ENCODE measurements around the gene MAGI1.

MAGI1 gene

DNA sequence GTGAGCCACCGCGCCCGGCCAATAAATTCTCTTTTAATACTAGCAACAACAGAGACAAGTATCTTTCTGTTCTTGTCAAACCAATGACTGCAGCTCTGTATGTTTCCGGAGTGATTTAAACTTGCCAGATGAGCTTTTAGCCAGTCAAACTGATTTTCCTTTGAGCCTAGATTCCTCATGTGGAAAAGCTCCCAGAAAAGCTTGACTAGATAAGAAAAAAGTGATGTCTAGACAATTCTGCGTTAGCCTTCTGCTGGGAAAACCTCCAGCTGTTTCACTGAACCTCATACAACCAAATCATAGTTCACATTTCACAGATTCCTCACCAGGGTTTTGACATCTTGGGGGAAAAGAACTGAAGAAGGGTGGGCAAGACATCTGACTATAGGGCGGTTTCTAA, 78.6 kb downstream of the MAGI1 start:
- H3K4me3 ChIP-seq (replicated peaks; ENCODE audit: insufficient read depth, low read length), result no peak overlapping the region
- H3K27ac ChIP-seq (replicated peaks), result no peak overlapping the region
- DNase-seq (ENCODE audit: low read depth in 1 of 2, low spot score in 1 of 2), result no peak
- no peaks in the 10 kb centered on the region for H3K27me3 ChIP-seq (ENCODE audit: insufficient read depth, poor library complexity, severe bottlenecking)
- TF ChIP-seq GABPA (IDR thresholded peaks at IDR 0.05; ENCODE audit: low read depth), result no peak
- TF ChIP-seq SPI1 (IDR thresholded peaks at IDR 0.05; ENCODE audit: borderline replicate concordance, low read depth), result no peak
- no peak for TF ChIP-seq REST (IDR thresholded peaks at IDR 0.05; ENCODE audit: insufficient replicate concordance, low read depth)
- no peak for TF ChIP-seq POLR2AphosphoS5 (IDR thresholded peaks at IDR 0.05; ENCODE audit: low read depth)
- TF ChIP-seq, protein P1, sequence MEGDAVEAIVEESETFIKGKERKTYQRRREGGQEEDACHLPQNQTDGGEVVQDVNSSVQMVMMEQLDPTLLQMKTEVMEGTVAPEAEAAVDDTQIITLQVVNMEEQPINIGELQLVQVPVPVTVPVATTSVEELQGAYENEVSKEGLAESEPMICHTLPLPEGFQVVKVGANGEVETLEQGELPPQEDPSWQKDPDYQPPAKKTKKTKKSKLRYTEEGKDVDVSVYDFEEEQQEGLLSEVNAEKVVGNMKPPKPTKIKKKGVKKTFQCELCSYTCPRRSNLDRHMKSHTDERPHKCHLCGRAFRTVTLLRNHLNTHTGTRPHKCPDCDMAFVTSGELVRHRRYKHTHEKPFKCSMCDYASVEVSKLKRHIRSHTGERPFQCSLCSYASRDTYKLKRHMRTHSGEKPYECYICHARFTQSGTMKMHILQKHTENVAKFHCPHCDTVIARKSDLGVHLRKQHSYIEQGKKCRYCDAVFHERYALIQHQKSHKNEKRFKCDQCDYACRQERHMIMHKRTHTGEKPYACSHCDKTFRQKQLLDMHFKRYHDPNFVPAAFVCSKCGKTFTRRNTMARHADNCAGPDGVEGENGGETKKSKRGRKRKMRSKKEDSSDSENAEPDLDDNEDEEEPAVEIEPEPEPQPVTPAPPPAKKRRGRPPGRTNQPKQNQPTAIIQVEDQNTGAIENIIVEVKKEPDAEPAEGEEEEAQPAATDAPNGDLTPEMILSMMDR (IDR thresholded peaks at IDR 0.05; ENCODE audit: insufficient read depth, low read length), result no peak

DNA sequence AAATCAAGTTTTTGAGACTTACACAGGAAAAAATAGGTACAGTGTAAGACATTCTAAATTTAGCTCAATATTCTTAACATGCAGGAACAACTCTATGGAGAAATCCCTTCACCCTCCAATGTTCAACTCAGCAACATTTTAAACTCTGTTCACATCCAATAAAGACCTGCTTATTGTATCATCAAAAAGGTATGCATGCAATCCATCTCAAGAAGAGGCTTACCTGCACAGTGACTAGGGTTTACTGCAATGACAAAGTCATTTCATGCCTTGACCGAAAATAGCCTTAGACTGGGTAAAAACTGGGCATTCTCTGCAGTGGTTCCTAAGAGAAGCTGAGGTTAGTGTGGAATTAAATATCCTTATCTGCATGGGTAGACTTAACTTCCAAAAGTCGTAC, 80.5 kb downstream of the MAGI1 start:
- DNase-seq (ENCODE audit: low read depth in 1 of 2, low spot score in 1 of 2), result no peak
- TF ChIP-seq REST (IDR thresholded peaks at IDR 0.05; ENCODE audit: insufficient replicate concordance, low read depth) (no peak), GABPA (IDR thresholded peaks at IDR 0.05; ENCODE audit: low read depth) (no peak)
- Histone ChIP-seq H3K27ac (replicated peaks) (no peak overlapping the region), H3K4me3 (replicated peaks; ENCODE audit: insufficient read depth, low read length) (no peak overlapping the region), H3K27me3 (ENCODE audit: insufficient read depth, poor library complexity, severe bottlenecking) (no peaks in the 10 kb centered on the region)

GRCh38 chr3:65955792-65956477, 82.8 kb downstream of the MAGI1 start:
- no peak for DNase-seq (ENCODE audit: low read depth in 1 of 2, low spot score in 1 of 2)
- no peak overlapping the region for H3K27ac ChIP-seq (replicated peaks)
- no peaks in the 10 kb centered on the region for H3K27me3 ChIP-seq (ENCODE audit: insufficient read depth, poor library complexity, severe bottlenecking)
- H3K4me3 ChIP-seq (replicated peaks; ENCODE audit: insufficient read depth, low read length), result no peak overlapping the region
- TF ChIP-seq SPI1 (IDR thresholded peaks at IDR 0.05; ENCODE audit: borderline replicate concordance, low read depth) (no peak), GABPA (IDR thresholded peaks at IDR 0.05; ENCODE audit: low read depth) (no peak), POLR2AphosphoS5 (IDR thresholded peaks at IDR 0.05; ENCODE audit: low read depth) (no peak), REST (IDR thresholded peaks at IDR 0.05; ENCODE audit: insufficient replicate concordance, low read depth) (no peak)
- TF ChIP-seq, protein P1 (IDR thresholded peaks at IDR 0.05; ENCODE audit: insufficient read depth, low read length), result no peak

Data from HL-60 (cell line).